Naive thymus-derived CD4-positive, alpha-beta T cell (primary cell): ENCODE data around the gene PRDM16. TPM values are rescaled to one million over a fixed set of nuclear protein-coding genes. Genes with fewer than 3 reads are reported as not detected.

Experiments used
- ATAC-seq: fragments of 150-1000 bp; cut with Tn5 transposase; 2 replicates; pipeline ENCODE4 v1.10.0; 2021; ENCODE audit warnings: mild to moderate bottlenecking, moderate library complexity
- CTCF ChIA-PET: fragments of 350-600 bp; sonication (Branson Sonifier 250); formaldehyde crosslinking; loops from one replicate; lab custom pipeline; 2021; ENCODE audit warnings: antibody characterized with exemption; lab: Charles Lee
- POLR2A ChIA-PET: fragments of 350-600 bp; sonication (Branson Sonifier 250); formaldehyde crosslinking; loops from one replicate; lab custom pipeline; 2021; ENCODE audit warnings: antibody characterized with exemption, inconsistent platforms; lab: Charles Lee
- DNase-seq, 9 donors: peaks; one replicate each; pipeline versions ENCODE4 v3.0.0 to v3.0.0-alpha.2; 2020 to 2022; ENCODE audit warnings: mixed read lengths in 1 of 9
- H3K27ac ChIP-seq: one replicate; pipeline ENCODE4 v1.7.0; 2013; ENCODE audit warnings: mild to moderate bottlenecking, low read depth, low read length, moderate library complexity
- H3K27me3 ChIP-seq, 2 donors: one replicate each; pipeline ENCODE4 v1.7.0; 2013; ENCODE audit warnings: low read length in 2 of 2, mild to moderate bottlenecking in 2 of 2, moderate library complexity in 2 of 2; ENCODE audit not compliant: control insufficient read depth in 2 of 2, insufficient read depth in 2 of 2
- H3K36me3 ChIP-seq, 3 experiments: 1 replicate in 2 of 3; 2 replicates in 1 of 3; pipeline ENCODE4 v1.7.0; 2013; ENCODE audit warnings: low read length in 3 of 3, mild to moderate bottlenecking in 3 of 3, moderate library complexity in 1 of 3; ENCODE audit not compliant: insufficient read depth in 3 of 3, control insufficient read depth in 2 of 3
- H3K4me1 ChIP-seq, 2 donors: one replicate each; pipeline ENCODE4 v1.7.0; 2013; ENCODE audit warnings: low read length in 2 of 2, mild to moderate bottlenecking in 2 of 2, moderate library complexity in 1 of 2; ENCODE audit not compliant: control insufficient read depth in 2 of 2, insufficient read depth in 2 of 2
- H3K4me3 ChIP-seq: 2 replicates; pipeline ENCODE4 v1.7.0; 2013; ENCODE audit warnings: mild to moderate bottlenecking, low read length
- H3K9me3 ChIP-seq, 3 experiments: 1 replicate in 2 of 3; 2 replicates in 1 of 3; pipeline ENCODE4 v1.7.0; 2013; ENCODE audit warnings: low read length in 3 of 3; ENCODE audit not compliant: control insufficient read depth in 2 of 3
- H3K27ac Mint-ChIP-seq, 9 donors: one replicate each; pipeline ENCODE4 v1.8.0; 2020 to 2022; ENCODE audit warnings: mixed read lengths in 9 of 9, mild to moderate bottlenecking in 8 of 9, moderate library complexity in 5 of 9, inconsistent platforms in 2 of 9
- H3K27me3 Mint-ChIP-seq, 5 donors: one replicate each; pipeline ENCODE4 v1.8.0; 2021 to 2022; ENCODE audit warnings: mixed read lengths in 5 of 5, mild to moderate bottlenecking in 1 of 5
- H3K36me3 Mint-ChIP-seq, 5 donors: one replicate each; pipeline ENCODE4 v1.8.0; 2020 to 2022; ENCODE audit warnings: mixed read lengths in 5 of 5, mild to moderate bottlenecking in 3 of 5, inconsistent platforms in 1 of 5
- H3K4me1 Mint-ChIP-seq, 7 donors: one replicate each; pipeline ENCODE4 v1.8.0; 2020 to 2022; ENCODE audit warnings: mixed read lengths in 7 of 7, mild to moderate bottlenecking in 3 of 7, inconsistent platforms in 1 of 7
- H3K4me3 Mint-ChIP-seq, 10 donors: one replicate each; pipeline ENCODE4 v1.8.0; 2020 to 2022; ENCODE audit warnings: mild to moderate bottlenecking in 10 of 10, mixed read lengths in 10 of 10, moderate library complexity in 6 of 10, inconsistent platforms in 2 of 10
- H3K9me3 Mint-ChIP-seq, 11 donors: one replicate each; pipeline ENCODE4 v1.8.0; 2020 to 2022; ENCODE audit warnings: mixed read lengths in 11 of 11, mild to moderate bottlenecking in 4 of 11, inconsistent platforms in 1 of 11, moderate library complexity in 1 of 11
- intact Hi-C, 2 donors: fragments of 100-400 bp; cut with micrococcal nuclease; formaldehyde crosslinking; loops; one replicate each; pipeline ENCODE4 v1.15.1; 2023
- polyA plus RNA-seq, 2 donors: library from polyadenylated mRNA; unstranded; fragments of 300-500 nt; fragmentation: Illumina TruSeq; gene quantifications; one replicate each; pipeline ENCODE4 v1.2.3, GENCODE V29; 2021
- total RNA-seq, 6 experiments: library from RNA in 5 of 6; stranded (reverse) in 5 of 6; gene quantifications; 1 replicate in 5 of 6; 2 replicates in 1 of 6; pipeline ENCODE4 v1.2.3 and lab custom pipeline; 2021 to 2026

PRDM16 gene
- total and polyA plus RNA-seq, 7 experiments from 2014 or later: 0.05 to 0.61 (median 0.36) TPM; not detected in 2

GRCh38 chr1:3399732-3400131, 330.7 kb downstream of the PRDM16 start:
- ChIA-PET POLR2A (no interaction called here), CTCF (no interaction called here)
- intact Hi-C loops: no loop called here
- H3K36me3 Mint-ChIP-seq: no peaks in the 10 kb centered on the region
- no peak overlapping the region for H3K27ac Mint-ChIP-seq
- no peak for ATAC-seq
- no peak overlapping the region for H3K4me3 Mint-ChIP-seq
- H3K27me3 Mint-ChIP-seq: peaks cover 8 to 24% (median 16%) of the 10 kb centered on the region in 5 donors
- no peaks in the 10 kb centered on the region for H3K27me3 ChIP-seq
- no peaks in the 10 kb centered on the region for H3K9me3 ChIP-seq
- peaks cover 0 to 3% (median 0%) of the 10 kb centered on the region in 7 donors for H3K4me1 Mint-ChIP-seq
- no peak overlapping the region for H3K4me3 ChIP-seq
- H3K9me3 Mint-ChIP-seq: no peaks in the 10 kb centered on the region
- H3K36me3 ChIP-seq: no peaks in the 10 kb centered on the region
- H3K4me1 ChIP-seq: no peaks in the 10 kb centered on the region
- no peak overlapping the region for H3K27ac ChIP-seq
- no peak for DNase-seq

GRCh38 chr1:3401585-3402257, 332.7 kb downstream of the PRDM16 start:
- H3K4me1 ChIP-seq: no peaks in the 10 kb centered on the region
- Mint-ChIP-seq H3K36me3 (no peaks in the 10 kb centered on the region), H3K4me3 (no peak overlapping the region), H3K27me3 (peaks cover 0 to 7% (median 3%) of the 10 kb centered on the region in 5 donors), H3K27ac (no peak overlapping the region), H3K4me1 (peaks cover 0 to 2% (median 0%) of the 10 kb centered on the region in 7 donors), H3K9me3 (peaks cover 0 to 2% (median 0%) of the 10 kb centered on the region in 11 donors)
- POLR2A ChIA-PET: interaction anchor here (0.6 kb wide), 1 partner anchor 304 kb away, joined by 3 read pairs; no protein-coding TSS in a partner anchor
- no peaks in the 10 kb centered on the region for H3K9me3 ChIP-seq
- no peaks in the 10 kb centered on the region for H3K36me3 ChIP-seq
- H3K27me3 ChIP-seq: no peaks in the 10 kb centered on the region
- ATAC-seq (no peak), DNase-seq (no peak)
- intact Hi-C loops: no loop called here
- H3K4me3 ChIP-seq: no peak overlapping the region
- no peak overlapping the region for H3K27ac ChIP-seq
- CTCF ChIA-PET: no interaction called here

GRCh38 chr1:3402258-3403010, 333.4 kb downstream of the PRDM16 start:
- H3K36me3 Mint-ChIP-seq: no peaks in the 10 kb centered on the region
- CTCF ChIA-PET: no interaction called here
- H3K4me3 Mint-ChIP-seq: no peak overlapping the region
- DNase-seq (no peak), ATAC-seq (no peak)
- peaks cover 0 to 5% (median 3%) of the 10 kb centered on the region in 5 donors for H3K27me3 Mint-ChIP-seq
- H3K9me3 ChIP-seq: no peaks in the 10 kb centered on the region
- H3K9me3 Mint-ChIP-seq: peaks cover 0 to 2% (median 0%) of the 10 kb centered on the region in 11 donors
- H3K27ac Mint-ChIP-seq: no peak overlapping the region
- H3K4me1 ChIP-seq: no peaks in the 10 kb centered on the region
- no peak overlapping the region for H3K27ac ChIP-seq
- POLR2A ChIA-PET: no interaction called here
- H3K36me3 ChIP-seq: no peaks in the 10 kb centered on the region
- H3K4me3 ChIP-seq: no peak overlapping the region
- no peaks in the 10 kb centered on the region for H3K27me3 ChIP-seq
- peaks cover 0 to 2% (median 0%) of the 10 kb centered on the region in 7 donors for H3K4me1 Mint-ChIP-seq
- intact Hi-C loops: no loop called here

- H3K4me3 ChIP-seq: no peak overlapping the region
- no peak overlapping the region for H3K27ac Mint-ChIP-seq
- POLR2A ChIA-PET: no interaction called here
- intact Hi-C loops: no loop called here
- H3K27me3 ChIP-seq: no peaks in the 10 kb centered on the region
- peaks cover 0 to 5% (median 3%) of the 10 kb centered on the region in 5 donors for H3K27me3 Mint-ChIP-seq
- peaks cover 0 to 2% (median 0%) of the 10 kb centered on the region in 7 donors for H3K4me1 Mint-ChIP-seq
- H3K9me3 ChIP-seq: no peaks in the 10 kb centered on the region
- no peaks in the 10 kb centered on the region for H3K36me3 Mint-ChIP-seq
- peaks cover 0 to 2% (median 0%) of the 10 kb centered on the region in 11 donors for H3K9me3 Mint-ChIP-seq
- CTCF ChIA-PET: no interaction called here
- no peaks in the 10 kb centered on the region for H3K36me3 ChIP-seq
- no peak overlapping the region for H3K27ac ChIP-seq
- no peaks in the 10 kb centered on the region for H3K4me1 ChIP-seq
- ATAC-seq: no peak
- H3K4me3 Mint-ChIP-seq: no peak overlapping the region
- DNase-seq: no peak
Measured at GRCh38 chr1:3403011-3403345, 334.0 kb downstream of the PRDM16 start.

GRCh38 chr1:3403388-3404231, 334.6 kb downstream of the PRDM16 start:
- ChIA-PET CTCF (no interaction called here), POLR2A (no interaction called here)
- H3K9me3 ChIP-seq: no peaks in the 10 kb centered on the region
- ATAC-seq (no peak), DNase-seq (no peak)
- Mint-ChIP-seq H3K4me1 (peaks cover 0 to 2% (median 0%) of the 10 kb centered on the region in 7 donors), H3K9me3 (peaks cover 0 to 2% (median 0%) of the 10 kb centered on the region in 11 donors), H3K4me3 (no peak overlapping the region), H3K27me3 (peaks cover 0 to 5% (median 0%) of the 10 kb centered on the region in 5 donors), H3K36me3 (no peaks in the 10 kb centered on the region), H3K27ac (no peak overlapping the region)
- H3K27ac ChIP-seq: no peak overlapping the region
- intact Hi-C loops: no loop called here
- no peak overlapping the region for H3K4me3 ChIP-seq
- no peaks in the 10 kb centered on the region for H3K4me1 ChIP-seq
- no peaks in the 10 kb centered on the region for H3K27me3 ChIP-seq
- no peaks in the 10 kb centered on the region for H3K36me3 ChIP-seq

- Histone ChIP-seq H3K4me3 (no peak overlapping the region), H3K27ac (no peak overlapping the region), H3K36me3 (no peaks in the 10 kb centered on the region), H3K4me1 (no peaks in the 10 kb centered on the region), H3K27me3 (no peaks in the 10 kb centered on the region), H3K9me3 (no peaks in the 10 kb centered on the region)
- Mint-ChIP-seq H3K27me3 (peaks cover 0 to 5% (median 0%) of the 10 kb centered on the region in 5 donors), H3K9me3 (peaks cover 0 to 2% (median 0%) of the 10 kb centered on the region in 11 donors), H3K36me3 (no peaks in the 10 kb centered on the region), H3K4me1 (peaks cover 0 to 2% (median 0%) of the 10 kb centered on the region in 7 donors), H3K27ac (no peak overlapping the region), H3K4me3 (no peak overlapping the region)
- ATAC-seq (no peak), DNase-seq (no peak)
- ChIA-PET CTCF (no interaction called here), POLR2A (no interaction called here)
- intact Hi-C loops: no loop called here
Measured at GRCh38 chr1:3404301-3404700, 335.3 kb downstream of the PRDM16 start.
